Endothelial cell of umbilical vein (primary cell): Measurements from ENCODE around the gene DDX10. TPM values are rescaled to one million over a fixed set of nuclear protein-coding genes. Genes with fewer than 3 reads are reported as not detected.

Experiments
- BruUV-seq: library from RNA; stranded (reverse); fragments of 400-500 nt; replicated peaks from 2 replicates; lab custom pipeline; 2021; lab: Mats Ljungman, UMichigan
- CTCF ChIA-PET: fragments of 300-600, 350-600 bp; sonication (Branson Sonifier 250); formaldehyde crosslinking; loops from one replicate; lab custom pipeline; 2021; ENCODE audit warnings: antibody characterized with exemption, inconsistent platforms; lab: Charles Lee
- POLR2A ChIA-PET: fragments of 300-600, 350-600 bp; sonication (Branson Sonifier 250); formaldehyde crosslinking; loops from one replicate; lab custom pipeline; 2021; ENCODE audit warnings: antibody characterized with exemption, inconsistent platforms; lab: Charles Lee
- DNase-seq: peaks from one replicate; pipeline ENCODE4 v3.0.0-alpha.2; 2011; ENCODE audit warnings: low read depth, low spot score
- FAIRE-seq: peaks from 2 replicates; lab custom pipeline; 2011; peaks lifted over from hg19 to GRCh38; lab: Jason Lieb, UNC
- H2AFZ ChIP-seq: 2 replicates; pipeline ENCODE4 v1.6.0; 2012; ENCODE audit warnings: low read depth, low read length, control low read depth, inconsistent platforms
- H3K27ac ChIP-seq: 2 replicates; pipeline ENCODE4 v1.5.1; 2011; ENCODE audit warnings: low read depth, mild to moderate bottlenecking, control low read depth, low read length, moderate library complexity; ENCODE audit not compliant: insufficient read depth
- H3K27me3 ChIP-seq, 2 experiments: 2 replicates each; pipeline versions ENCODE4 v1.6.0 to v1.6.1; 2011; ENCODE audit warnings: low read length in 2 of 2, mixed read lengths in 1 of 2; ENCODE audit not compliant: control insufficient read depth in 2 of 2, insufficient read depth in 2 of 2
- H3K36me3 ChIP-seq, 2 experiments: 2 replicates in 1 of 2; 3 replicates in 1 of 2; pipeline ENCODE4 v1.5.1; 2011; ENCODE audit warnings: low read length in 2 of 2, mild to moderate bottlenecking in 1 of 2, moderate library complexity in 1 of 2; ENCODE audit not compliant: control insufficient read depth in 2 of 2, insufficient read depth in 2 of 2; ENCODE audit errors: extremely low read depth in 1 of 2
- H3K4me1 ChIP-seq: 3 replicates; pipeline ENCODE4 v1.5.1; 2011; ENCODE audit warnings: mild to moderate bottlenecking, low read length; ENCODE audit not compliant: control insufficient read depth, insufficient read depth; ENCODE audit errors: extremely low read depth
- H3K4me2 ChIP-seq: 2 replicates; pipeline ENCODE4 v1.6.1; 2011; ENCODE audit warnings: low read length, control low read depth, mixed read lengths; ENCODE audit not compliant: insufficient read depth
- H3K4me3 ChIP-seq, 3 experiments: fragments of 200-600 bp in 1 of 3; sonication (generic), shearing (Covaris generic) in 1 of 3; replicated peaks in 1 of 3; 2 replicates each; pipeline ENCODE4 v1.5.1; 2011 to 2016; ENCODE audit warnings: control low read depth in 3 of 3, low read length in 3 of 3, mild to moderate bottlenecking in 2 of 3, inconsistent platforms in 1 of 3, low read depth in 1 of 3, moderate library complexity in 1 of 3; ENCODE audit not compliant: insufficient read depth in 1 of 3
- H3K79me2 ChIP-seq: 2 replicates; pipeline ENCODE4 v1.6.0; 2012; ENCODE audit warnings: low read length, inconsistent platforms; ENCODE audit not compliant: control insufficient read depth, insufficient read depth
- H3K9ac ChIP-seq: replicated peaks from 2 replicates; pipeline ENCODE3; 2011; ENCODE audit warnings: low read length, control low read depth; ENCODE audit not compliant: insufficient read depth; ENCODE audit errors: extremely low read depth
- H3K9me1 ChIP-seq: replicated peaks from 3 replicates; pipeline ENCODE4 v1.6.0; 2011; ENCODE audit warnings: mild to moderate bottlenecking, low read length; ENCODE audit not compliant: control insufficient read depth, insufficient read depth; ENCODE audit errors: extremely low read depth
- H3K9me3 ChIP-seq: replicated peaks from 2 replicates; pipeline ENCODE4 v1.5.1; 2012; ENCODE audit warnings: low read length, inconsistent platforms; ENCODE audit not compliant: control insufficient read depth, insufficient read depth
- H4K20me1 ChIP-seq: replicated peaks from 2 replicates; pipeline ENCODE3; 2011; ENCODE audit warnings: mild to moderate bottlenecking, low read length; ENCODE audit not compliant: control insufficient read depth, insufficient read depth; ENCODE audit errors: extremely low read depth
- CTCF ChIP-seq, 2 donors: IDR thresholded peaks; 1 replicate in 1 of 2; 2 replicates in 1 of 2; pipeline ENCODE4 v1.5.1; 2011; ENCODE audit warnings: low read length in 2 of 2, mild to moderate bottlenecking in 2 of 2, moderate library complexity in 2 of 2, control low read depth in 1 of 2, inconsistent platforms in 1 of 2, low read depth in 1 of 2; ENCODE audit not compliant: insufficient read depth in 1 of 2; ENCODE audit errors: extremely low read depth in 1 of 2
- GATA2 ChIP-seq: IDR thresholded peaks from 2 replicates; pipeline ENCODE4 v1.7.0; 2011; ENCODE audit warnings: low read depth, mild to moderate bottlenecking, moderate library complexity, mixed read lengths, low read length; ENCODE audit not compliant: insufficient read length, insufficient read depth
- JUN ChIP-seq: IDR thresholded peaks from 2 replicates; pipeline ENCODE4 v1.6.1; 2011; ENCODE audit warnings: borderline replicate concordance, low read depth; ENCODE audit not compliant: insufficient read length, insufficient read depth
- POLR2A ChIP-seq: IDR thresholded peaks from 2 replicates; pipeline ENCODE4 v1.6.1; 2012; ENCODE audit warnings: low read depth, mild to moderate bottlenecking, control low read depth, low read length
- dilution Hi-C: fragments of 300-500 bp; cut with MboI; formaldehyde crosslinking; loops from one replicate; pipeline ENCODE4 v1.15.0; 2019; ENCODE audit warnings: low sequenced_read_pairs; ENCODE audit not compliant: extremely low pct_ligation_motif_present
- intact Hi-C: fragments of 100-400 bp; cut with micrococcal nuclease; formaldehyde crosslinking; loops from one replicate; pipeline ENCODE4 v1.10.0; 2022
- polyA plus RNA-seq, 4 experiments: library from polyadenylated mRNA; depleted of rRNA in 3 of 4; stranded (reverse) in 3 of 4; unstranded in 1 of 4; fragments of >200 nt; gene quantifications; 2 replicates each; pipeline versions ENCODE4 v1.2.1 to v1.2.3, GENCODE V29; 2011 to 2012; ENCODE audit warnings: missing spikeins in 1 of 4
- total RNA-seq: library from RNA; stranded (reverse); gene quantifications from 2 replicates; pipeline ENCODE4 v1.2.3, GENCODE V29; 2021
- TF ChIP-seq, protein P1 (sequence below): IDR thresholded peaks from 2 replicates; pipeline ENCODE4 v1.6.1; 2011; ENCODE audit not compliant: insufficient read depth, insufficient read length

The DDX10 gene
- total and polyA plus RNA-seq, 2 donors (not counting 3 experiments of a cell fraction or from before 2014, with no cell fraction given): 29.8 to 35.2 TPM

GRCh38 chr11:108647387-108647700 lies 17.5 kb upstream of the DDX10 start:
- no TSS peak for BruUV-seq
- no peaks in the 10 kb centered on the region for H3K4me1 ChIP-seq
- peaks cover 0 to 3% of the 10 kb centered on the region in 2 experiments for H3K27me3 ChIP-seq
- no peak overlapping the region for H2AFZ ChIP-seq
- TF ChIP-seq CTCF (IDR thresholded peaks at IDR 0.05; ENCODE audit: extremely low read depth in 1 of 2, insufficient read depth in 1 of 2, low read depth in 1 of 2, low read length in 2 of 2): no peak
- no peak for TF ChIP-seq GATA2
- TF ChIP-seq, protein P1, sequence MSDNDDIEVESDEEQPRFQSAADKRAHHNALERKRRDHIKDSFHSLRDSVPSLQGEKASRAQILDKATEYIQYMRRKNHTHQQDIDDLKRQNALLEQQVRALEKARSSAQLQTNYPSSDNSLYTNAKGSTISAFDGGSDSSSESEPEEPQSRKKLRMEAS: no peak
- TF ChIP-seq POLR2A: no peak
- TF ChIP-seq JUN: no peak
- H3K79me2 ChIP-seq: no peaks in the 10 kb centered on the region
- no peaks in the 10 kb centered on the region for H3K36me3 ChIP-seq
- DNase-seq (no peak), FAIRE-seq (no peak)
- POLR2A ChIA-PET: no interaction called here
- no peak overlapping the region for H3K9ac ChIP-seq
- no peak overlapping the region for H3K27ac ChIP-seq
- dilution Hi-C loops (no loop called here), intact Hi-C loops (loop anchor here (5.0 to 10.0 kb wide), 2 partner anchors 180 to 323 kb away; partner anchors contain the start of gene C11orf65)
- H3K4me2 ChIP-seq: no peak overlapping the region
- H4K20me1 ChIP-seq: no peaks in the 10 kb centered on the region
- no peaks in the 10 kb centered on the region for H3K9me1 ChIP-seq
- no peaks in the 10 kb centered on the region for H3K9me3 ChIP-seq
- CTCF ChIA-PET: interaction anchor here (0.7 to 11.4 kb wide), 8 partner anchors 11 to 730 kb away, joined by 3 to 144 read pairs (median 4); partner anchors contain the start of gene NPAT
- H3K4me3 ChIP-seq: no peak overlapping the region
